Uterus (tissue), 4 donors: ENCODE results near the gene TAAR9. TPM values are rescaled to one million over a fixed set of nuclear protein-coding genes. Genes with fewer than 3 reads are reported as not detected.

Experiments
- DNase-seq, 2 donors: peaks; one replicate each; pipeline ENCODE4 v3.0.0-alpha.2; 2019 to 2020
- H3K27ac ChIP-seq, 2 donors: fragments of 200-600 bp; sonication (generic); 1 replicate in 1 of 2; 2 replicates in 1 of 2; pipeline ENCODE4 v1.5.1; 2016 to 2018
- H3K27me3 ChIP-seq, 2 donors: fragments of 200-600 bp; sonication (generic); one replicate each; pipeline ENCODE4 v1.5.1; 2018 to 2019; ENCODE audit warnings: control low read depth in 1 of 2
- H3K36me3 ChIP-seq, 2 donors: fragments of 200-600 bp; sonication (generic); one replicate each; pipeline ENCODE4 v1.5.1; 2019; ENCODE audit warnings: control low read depth in 1 of 2
- H3K4me1 ChIP-seq, 2 donors: fragments of 200-600 bp; sonication (generic); one replicate each; pipeline ENCODE4 v1.5.1; 2018 to 2019; ENCODE audit warnings: control low read depth in 1 of 2
- H3K4me3 ChIP-seq, 2 donors: fragments of 200-600 bp; sonication (generic); 1 replicate in 1 of 2; 2 replicates in 1 of 2; pipeline ENCODE4 v1.5.1; 2018 to 2019; ENCODE audit warnings: mild to moderate bottlenecking in 1 of 2
- H3K9me3 ChIP-seq, 2 donors: fragments of 200-600 bp; sonication (generic); one replicate each; pipeline ENCODE4 v1.5.1; 2019; ENCODE audit warnings: control low read depth in 1 of 2
- CTCF ChIP-seq, 4 experiments: fragments of 200-600 bp in 2 of 4; fragments of 450-650 bp in 2 of 4; sonication (generic) in 2 of 4; IDR thresholded peaks; one replicate each; pipeline ENCODE4 v1.5.1; 2016 to 2019; ENCODE audit warnings: antibody characterized with exemption in 4 of 4, mild to moderate bottlenecking in 2 of 4, moderate library complexity in 1 of 4
- POLR2A ChIP-seq, 2 donors: fragments of 450-650 bp; IDR thresholded peaks; one replicate each; pipeline ENCODE4 v1.6.1; 2016; ENCODE audit warnings: antibody characterized with exemption in 2 of 2, mild to moderate bottlenecking in 1 of 2, moderate library complexity in 1 of 2
- intact Hi-C: fragments of 100-400 bp; cut with DNase I; formaldehyde crosslinking; loops from one replicate; pipeline ENCODE4 v1.15.1; 2023; ENCODE audit warnings: low total_unique reads
- total RNA-seq, 4 donors: library from RNA; depleted of rRNA in 3 of 4; stranded (reverse); fragments of >200 nt in 3 of 4; gene quantifications; one replicate each; pipeline versions ENCODE4 v1.1.0 to v1.2.4, GENCODE V29; 2014 to 2023
- donor health status: DM: yes; HTN: yes; CAD: no.

The TAAR9 gene
- total RNA-seq, 4 donors from 2014 or later = not detected

- no peak for DNase-seq
- no peaks in the 10 kb centered on the region for H3K4me1 ChIP-seq
- no peak for TF ChIP-seq CTCF (IDR thresholded peaks at IDR 0.05)
- no peak for TF ChIP-seq POLR2A (IDR thresholded peaks at IDR 0.05)
Measured at GRCh38 chr6:132567566-132567965, 29.5 kb downstream of the TAAR9 start.

GRCh38 chr6:132568611-132569010, 30.5 kb downstream of the TAAR9 start:
- no peak overlapping the region for H3K4me3 ChIP-seq
- intact Hi-C loops = no loop called here
- no peak for DNase-seq
- H3K36me3 ChIP-seq = no peaks in the 10 kb centered on the region
- no peaks in the 10 kb centered on the region for H3K9me3 ChIP-seq
- TF ChIP-seq CTCF (IDR thresholded peaks at IDR 0.05) (no peak), POLR2A (IDR thresholded peaks at IDR 0.05) (no peak)
- no peak overlapping the region for H3K27ac ChIP-seq
- H3K4me1 ChIP-seq = no peaks in the 10 kb centered on the region
- no peaks in the 10 kb centered on the region for H3K27me3 ChIP-seq

More at GRCh38 chr6:132567566-132567965, 29.5 kb downstream of the TAAR9 start:
- no peaks in the 10 kb centered on the region for H3K27me3 ChIP-seq
- no peak overlapping the region for H3K27ac ChIP-seq
- H3K9me3 ChIP-seq = no peaks in the 10 kb centered on the region
- H3K36me3 ChIP-seq = no peaks in the 10 kb centered on the region
- intact Hi-C loops = no loop called here
- no peak overlapping the region for H3K4me3 ChIP-seq

- H3K27ac ChIP-seq = no peak overlapping the region
- no peak for TF ChIP-seq CTCF (IDR thresholded peaks at IDR 0.05)
- TF ChIP-seq POLR2A (IDR thresholded peaks at IDR 0.05) = no peak
- no peak for DNase-seq
- intact Hi-C loops = no loop called here
- H3K36me3 ChIP-seq = no peaks in the 10 kb centered on the region
- no peaks in the 10 kb centered on the region for H3K9me3 ChIP-seq
- no peak overlapping the region for H3K4me3 ChIP-seq
- no peaks in the 10 kb centered on the region for H3K27me3 ChIP-seq
- no peaks in the 10 kb centered on the region for H3K4me1 ChIP-seq
Measured at GRCh38 chr6:132569170-132569569, 31.1 kb downstream of the TAAR9 start.

- intact Hi-C loops = no loop called here
- no peak for DNase-seq
Measured at GRCh38 chr6:132570221-132570777, 32.2 kb downstream of the TAAR9 start, which contains the start of gene TAAR6. Gene TAAR6 (plus strand): TSS chr6:132570322. CDS start chr6:132570322, 0 bp downstream.

GRCh38 chr6:132571774-132572173, 33.7 kb downstream of the TAAR9 start:
- no peaks in the 10 kb centered on the region for H3K36me3 ChIP-seq
- DNase-seq = no peak
- H3K4me3 ChIP-seq = no peak overlapping the region
- no peak overlapping the region for H3K27ac ChIP-seq
- TF ChIP-seq CTCF (IDR thresholded peaks at IDR 0.05) (no peak), POLR2A (IDR thresholded peaks at IDR 0.05) (no peak)
- no peaks in the 10 kb centered on the region for H3K9me3 ChIP-seq
- no peaks in the 10 kb centered on the region for H3K27me3 ChIP-seq
- intact Hi-C loops = no loop called here
- H3K4me1 ChIP-seq = no peaks in the 10 kb centered on the region

More at GRCh38 chr6:132570221-132570777, 32.2 kb downstream of the TAAR9 start, which contains the start of gene TAAR6:
- Histone ChIP-seq H3K9me3 (no peaks in the 10 kb centered on the region), H3K36me3 (no peaks in the 10 kb centered on the region), H3K4me3 (no peak within 1 kb of the TSS), H3K27ac (no peak within 1 kb of the TSS), H3K27me3 (no peaks in the 10 kb centered on the region), H3K4me1 (no peaks in the 10 kb centered on the region)
- TF ChIP-seq POLR2A (IDR thresholded peaks at IDR 0.05) = no peak
- no peak for TF ChIP-seq CTCF (IDR thresholded peaks at IDR 0.05)
